K562 (cell line): Measurements from ENCODE around the gene DBNDD1. TPM values are rescaled to one million over a fixed set of nuclear protein-coding genes. Genes with fewer than 3 reads are reported as not detected.

Experiments used
- BDP1 ChIP-seq: IDR thresholded peaks from 3 replicates; pipeline ENCODE4 v1.6.1; 2011; ENCODE audit not compliant: insufficient read length, insufficient read depth
- CBX1 ChIP-seq: sonication (generic); IDR thresholded peaks from 2 replicates; pipeline ENCODE4 v1.6.1; 2016; ENCODE audit warnings: antibody characterized with exemption, low read depth, mild to moderate bottlenecking
- DPF2 ChIP-seq: fragments of 450-650 bp; IDR thresholded peaks from 2 replicates; pipeline ENCODE4 v1.6.1; 2016
- EGR1 ChIP-seq: fragments of 450-650 bp; conservative IDR thresholded peaks from 2 replicates; pipeline ENCODE4 v1.6.1; 2017; ENCODE audit warnings: mild to moderate bottlenecking
- EHMT2 ChIP-seq: fragments of 450-650 bp; IDR thresholded peaks from 2 replicates; pipeline ENCODE4 v1.6.1; 2018; ENCODE audit warnings: antibody characterized with exemption
- ELF1 ChIP-seq: fragments of 200-800 bp; sonication (Bioruptor generic); IDR thresholded peaks from 2 replicates; pipeline ENCODE4 v1.6.1; 2016; ENCODE audit warnings: missing genetic modification characterization, missing compliant biosample characterization
- FOSL1 ChIP-seq: fragments of 200-800 bp; sonication (Bioruptor generic); conservative IDR thresholded peaks from 2 replicates; pipeline ENCODE4 v1.6.1; 2016; ENCODE audit warnings: missing genetic modification characterization, missing compliant biosample characterization
- FOXA1 ChIP-seq: fragments of 450-650 bp; IDR thresholded peaks from 2 replicates; pipeline ENCODE4 v1.6.1; 2016; ENCODE audit warnings: mild to moderate bottlenecking, borderline replicate concordance
- MCM3 ChIP-seq: fragments of 450-650 bp; IDR thresholded peaks from 2 replicates; pipeline ENCODE4 v1.6.1; 2016
- MEIS2 ChIP-seq: fragments of 450-650 bp; IDR thresholded peaks from 2 replicates; pipeline ENCODE4 v1.6.1; 2014; ENCODE audit warnings: mild to moderate bottlenecking; ENCODE audit not compliant: partially characterized antibody
- MTA1 ChIP-seq: fragments of 450-650 bp; IDR thresholded peaks from 2 replicates; pipeline ENCODE4 v1.6.1; 2017; ENCODE audit warnings: borderline replicate concordance
- MTA2 ChIP-seq: fragments of 450-650 bp; IDR thresholded peaks from 2 replicates; pipeline ENCODE4 v1.6.1; 2016; ENCODE audit warnings: low read depth
- MXI1 ChIP-seq: IDR thresholded peaks from 2 replicates; pipeline ENCODE4 v1.6.1; 2011; ENCODE audit warnings: low read depth, mild to moderate bottlenecking, improper control_type of control experiment, low read length
- NBN ChIP-seq: fragments of 450-650 bp; IDR thresholded peaks from 2 replicates; pipeline ENCODE4 v1.6.1; 2016; ENCODE audit warnings: low read depth, mild to moderate bottlenecking
- OTX1 ChIP-seq: fragments of 450-650 bp; formaldehyde crosslinking; IDR thresholded peaks from 2 replicates; pipeline ENCODE4 v1.4.0; 2022; ENCODE audit warnings: mild to moderate bottlenecking
- RBM22 ChIP-seq: fragments of 200-400 bp; formaldehyde crosslinking; IDR thresholded peaks from 2 replicates; pipeline ENCODE4 v1.6.1; 2018; ENCODE audit warnings: low read length, low read depth; ENCODE audit not compliant: poor library complexity, severe bottlenecking
- SMARCA5 ChIP-seq: fragments of 450-650 bp; IDR thresholded peaks from 2 replicates; pipeline ENCODE4 v1.6.1; 2016
- SMC3 ChIP-seq: conservative IDR thresholded peaks from 2 replicates; pipeline ENCODE4 v1.6.1; 2011; ENCODE audit warnings: low read depth, low read length, improper control_type of control experiment; ENCODE audit not compliant: insufficient read depth
- SRSF3 ChIP-seq: fragments of 200-400 bp; formaldehyde crosslinking; IDR thresholded peaks from 2 replicates; pipeline ENCODE4 v1.6.1; 2016; ENCODE audit warnings: mild to moderate bottlenecking, low read length, moderate library complexity; ENCODE audit not compliant: insufficient read depth
- TCF7 ChIP-seq: sonication (generic); IDR thresholded peaks from 2 replicates; pipeline ENCODE4 v1.6.1; 2016; ENCODE audit warnings: antibody characterized with exemption, borderline replicate concordance
- TRIM24 ChIP-seq, 2 experiments: fragments of 450-650 bp; IDR thresholded peaks; 2 replicates each; pipeline ENCODE4 v1.6.1; 2016
- YY1 ChIP-seq, 3 experiments: IDR thresholded peaks; 2 replicates each; pipeline ENCODE4 v1.6.1; 2011; ENCODE audit warnings: low read length in 2 of 3, mild to moderate bottlenecking in 2 of 3, moderate library complexity in 2 of 3, borderline replicate concordance in 1 of 3, control low read depth in 1 of 3, low read depth in 1 of 3; ENCODE audit not compliant: insufficient read depth in 3 of 3, insufficient replicate concordance in 2 of 3, control insufficient read depth in 1 of 3, insufficient read length in 1 of 3; ENCODE audit errors: extremely low read depth in 1 of 3
- ZFX ChIP-seq: sonication (generic); formaldehyde crosslinking; IDR thresholded peaks from 2 replicates; pipeline ENCODE4 v1.8.0; 2022; ENCODE audit warnings: mild to moderate bottlenecking, missing genetic modification reagents, moderate library complexity
- ZNF232 ChIP-seq: sonication (generic); formaldehyde crosslinking; IDR thresholded peaks from 2 replicates; pipeline ENCODE4 v1.8.0; 2022; ENCODE audit warnings: mild to moderate bottlenecking, missing genetic modification reagents
- ZNF445 ChIP-seq: fragments of 250-450 bp; sonication (Bioruptor Pico); IDR thresholded peaks from 2 replicates; pipeline ENCODE4 v1.4.0; 2020; ENCODE audit warnings: low read depth, mild to moderate bottlenecking, moderate library complexity
- ZNF77 ChIP-seq: fragments of 250-450 bp; sonication (Bioruptor Pico); IDR thresholded peaks from 2 replicates; pipeline ENCODE4 v1.5.0; 2020
- polyA plus RNA-seq, 8 experiments: library from polyadenylated mRNA; depleted of rRNA in 4 of 8; stranded (reverse) in 5 of 8; unstranded in 3 of 8; fragments of >200 nt; fragmentation: Nextera tagmentation in 2 of 8; fragmentation: Illumina TruSeq in 1 of 8; extraction: Ambion mirVana in 2 of 8; extraction: Trizol in 1 of 8; gene quantifications; 2 replicates each; pipeline versions ENCODE4 v1.2.1 to v1.2.3, GENCODE V29; 2011 to 2014; ENCODE audit warnings: inconsistent platforms in 1 of 8, missing spikeins in 1 of 8
- total RNA-seq, 7 experiments: library from RNA; depleted of rRNA in 6 of 7; stranded (reverse); fragments of >200 nt in 6 of 7; fragmentation: Illumina TruSeq in 2 of 7; extraction: Trizol in 2 of 7; gene quantifications; 2 replicates each; pipeline versions ENCODE4 v1.2.1 to v1.2.3, GENCODE V29; 2011 to 2021; ENCODE audit warnings: low replicate concordance in 1 of 7
- TF ChIP-seq, protein P1 (sequence below), 2 experiments: fragments of 450-650 bp; conservative IDR thresholded peaks; 2 replicates each; pipeline ENCODE4 v1.6.1; 2017; ENCODE audit warnings: mild to moderate bottlenecking in 2 of 2, moderate library complexity in 2 of 2
- TF ChIP-seq, protein P2 (sequence below): fragments of 250-450 bp; sonication (Bioruptor Pico); IDR thresholded peaks from 2 replicates; pipeline ENCODE4 v1.5.0; 2021
- TF ChIP-seq, protein P3 (sequence below): fragments of 450-650 bp; IDR thresholded peaks from 2 replicates; pipeline ENCODE4 v1.7.1; 2018; ENCODE audit warnings: mild to moderate bottlenecking, low read depth; ENCODE audit not compliant: partially characterized antibody

The DBNDD1 gene
- total and polyA plus RNA-seq, 9 of the 15 experiments (the other 6 are each of a cell fraction or from before 2014, with no cell fraction given) = 0.55 to 13.0 (median 5.8) TPM

DNA sequence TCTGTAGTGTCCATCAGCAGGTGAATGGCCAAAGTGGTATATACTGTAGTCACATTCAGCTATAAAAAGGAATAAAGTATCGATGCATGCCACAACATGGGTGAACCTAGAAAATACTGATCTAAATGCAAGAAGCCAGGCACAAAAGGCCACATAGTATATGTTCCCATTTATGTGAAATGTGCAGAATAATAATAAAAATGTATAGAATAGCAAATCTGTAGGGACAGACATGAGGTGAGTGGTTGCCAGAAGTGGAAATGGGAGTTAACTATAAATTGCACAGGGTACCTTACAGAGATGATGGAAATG lies 23.1 kb downstream of the DBNDD1 start (continued):
- TF ChIP-seq, protein P1, sequence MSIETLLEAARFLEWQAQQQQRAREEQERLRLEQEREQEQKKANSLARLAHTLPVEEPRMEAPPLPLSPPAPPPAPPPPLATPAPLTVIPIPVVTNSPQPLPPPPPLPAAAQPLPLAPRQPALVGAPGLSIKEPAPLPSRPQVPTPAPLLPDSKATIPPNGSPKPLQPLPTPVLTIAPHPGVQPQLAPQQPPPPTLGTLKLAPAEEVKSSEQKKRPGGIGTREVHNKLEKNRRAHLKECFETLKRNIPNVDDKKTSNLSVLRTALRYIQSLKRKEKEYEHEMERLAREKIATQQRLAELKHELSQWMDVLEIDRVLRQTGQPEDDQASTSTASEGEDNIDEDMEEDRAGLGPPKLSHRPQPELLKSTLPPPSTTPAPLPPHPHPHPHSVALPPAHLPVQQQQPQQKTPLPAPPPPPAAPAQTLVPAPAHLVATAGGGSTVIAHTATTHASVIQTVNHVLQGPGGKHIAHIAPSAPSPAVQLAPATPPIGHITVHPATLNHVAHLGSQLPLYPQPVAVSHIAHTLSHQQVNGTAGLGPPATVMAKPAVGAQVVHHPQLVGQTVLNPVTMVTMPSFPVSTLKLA (conservative IDR thresholded peaks at IDR 0.05) = 0 out of 4 replicates have a peak, but pooled peaks of 1 of the 2 experiments have one; percentile 20
- no peak for TF ChIP-seq FOXA1
- TF ChIP-seq, protein P2, sequence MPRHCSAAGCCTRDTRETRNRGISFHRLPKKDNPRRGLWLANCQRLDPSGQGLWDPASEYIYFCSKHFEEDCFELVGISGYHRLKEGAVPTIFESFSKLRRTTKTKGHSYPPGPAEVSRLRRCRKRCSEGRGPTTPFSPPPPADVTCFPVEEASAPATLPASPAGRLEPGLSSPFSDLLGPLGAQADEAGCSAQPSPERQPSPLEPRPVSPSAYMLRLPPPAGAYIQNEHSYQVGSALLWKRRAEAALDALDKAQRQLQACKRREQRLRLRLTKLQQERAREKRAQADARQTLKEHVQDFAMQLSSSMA (CRISPR knock-in tag) = no peak
- TF ChIP-seq ELF1 (tag) = no peak
- TF ChIP-seq, protein P3, sequence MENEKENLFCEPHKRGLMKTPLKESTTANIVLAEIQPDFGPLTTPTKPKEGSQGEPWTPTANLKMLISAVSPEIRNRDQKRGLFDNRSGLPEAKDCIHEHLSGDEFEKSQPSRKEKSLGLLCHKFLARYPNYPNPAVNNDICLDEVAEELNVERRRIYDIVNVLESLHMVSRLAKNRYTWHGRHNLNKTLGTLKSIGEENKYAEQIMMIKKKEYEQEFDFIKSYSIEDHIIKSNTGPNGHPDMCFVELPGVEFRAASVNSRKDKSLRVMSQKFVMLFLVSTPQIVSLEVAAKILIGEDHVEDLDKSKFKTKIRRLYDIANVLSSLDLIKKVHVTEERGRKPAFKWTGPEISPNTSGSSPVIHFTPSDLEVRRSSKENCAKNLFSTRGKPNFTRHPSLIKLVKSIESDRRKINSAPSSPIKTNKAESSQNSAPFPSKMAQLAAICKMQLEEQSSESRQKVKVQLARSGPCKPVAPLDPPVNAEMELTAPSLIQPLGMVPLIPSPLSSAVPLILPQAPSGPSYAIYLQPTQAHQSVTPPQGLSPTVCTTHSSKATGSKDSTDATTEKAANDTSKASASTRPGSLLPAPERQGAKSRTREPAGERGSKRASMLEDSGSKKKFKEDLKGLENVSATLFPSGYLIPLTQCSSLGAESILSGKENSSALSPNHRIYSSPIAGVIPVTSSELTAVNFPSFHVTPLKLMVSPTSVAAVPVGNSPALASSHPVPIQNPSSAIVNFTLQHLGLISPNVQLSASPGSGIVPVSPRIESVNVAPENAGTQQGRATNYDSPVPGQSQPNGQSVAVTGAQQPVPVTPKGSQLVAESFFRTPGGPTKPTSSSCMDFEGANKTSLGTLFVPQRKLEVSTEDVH = no peak
- TF ChIP-seq DPF2 = peak; percentile 4
- no peak for TF ChIP-seq EHMT2
- no peak for TF ChIP-seq SRSF3
- peak; percentile 85; the same call in 1 of the 2 replicates for TF ChIP-seq SMARCA5
- TF ChIP-seq OTX1 (CRISPR knock-in tag) = no peak
- no peak for TF ChIP-seq MTA1
- TF ChIP-seq MTA2 = no peak
- TF ChIP-seq TRIM24 (IDR thresholded peaks at IDR 0.05) = peak in 1 of 2 experiments; percentile 43; a peak in 3 of 4 replicates
- TF ChIP-seq MEIS2 = no peak
- TF ChIP-seq EGR1 = no peak
- no peak for TF ChIP-seq NBN
- no peak for TF ChIP-seq YY1 (IDR thresholded peaks at IDR 0.05; ENCODE audit: borderline replicate concordance in 1 of 3, control insufficient read depth in 1 of 3, extremely low read depth in 1 of 3, insufficient read depth in 3 of 3, insufficient read length in 1 of 3, insufficient replicate concordance in 2 of 3, low read depth in 1 of 3, low read length in 2 of 3)
- TF ChIP-seq MCM3 = no peak
- TF ChIP-seq FOSL1 (tag) = peak; percentile 51; the same call in 1 of the 2 replicates
- no peak for TF ChIP-seq ZFX (CRISPR knock-in tag)
- no peak for TF ChIP-seq MXI1
- TF ChIP-seq ZNF232 = no peak
- 0 out of 2 replicates have a peak, but pooled peaks have one; percentile 1 for TF ChIP-seq ZNF445 (CRISPR knock-in tag)
- no peak for TF ChIP-seq ZNF77 (CRISPR knock-in tag)
- no peak for TF ChIP-seq CBX1
- TF ChIP-seq SMC3 = no peak
- TF ChIP-seq RBM22 = no peak
- no peak for TF ChIP-seq BDP1
- no peak for TF ChIP-seq TCF7
